Measurements from ENCODE around the gene GAPDH. TPM values are rescaled to one million over a fixed set of nuclear protein-coding genes. Genes with fewer than 3 reads are reported as not detected.
"Not testable (repeated sequence)": the region's sequence is repeated elsewhere in the genome, so short reads cannot be mapped to it uniquely, and the experiment has no call there.

GAPDH gene
- total RNA-seq, 2 donors from 2014 or later, result 5,900 to 8,209 TPM

- H3K27ac Mint-ChIP-seq, result peak overlapping the region; percentile 93 to 100
- DNase-seq (ENCODE audit: low spot score in 2 of 2) (no peak), ATAC-seq (no peak)
- H3K9me3 Mint-ChIP-seq, result no peaks in the 10 kb centered on the region
- H3K36me3 Mint-ChIP-seq, result peaks cover 33 to 63% of the 10 kb centered on the region in 2 donors
These were observed 32.9 kb downstream of the GAPDH start for GRCh38 chr12:6567112-6567670.

GRCh38 chr12:6569312-6569711, 35.0 kb downstream of the GAPDH start:
- H3K36me3 Mint-ChIP-seq, result peaks cover 34 to 60% of the 10 kb centered on the region in 2 donors
- H3K27ac Mint-ChIP-seq, result peak overlapping the region in 1 of 2 donors; percentile 93
- DNase-seq (ENCODE audit: low spot score in 2 of 2), result no peak
- no peaks in the 10 kb centered on the region for H3K9me3 Mint-ChIP-seq
- no peak for ATAC-seq

GRCh38 chr12:6569786-6570185, 35.5 kb downstream of the GAPDH start:
- DNase-seq (ENCODE audit: low spot score in 2 of 2) (no peak), ATAC-seq (no peak)
- H3K36me3 Mint-ChIP-seq, result peaks cover 34 to 56% of the 10 kb centered on the region in 2 donors
- H3K9me3 Mint-ChIP-seq, result no peaks in the 10 kb centered on the region
- H3K27ac Mint-ChIP-seq, result peak overlapping the region in 1 of 2 donors; percentile 93

- DNase-seq (ENCODE audit: low spot score in 2 of 2), result peak in 1 of 2 donors; percentile 60
- Mint-ChIP-seq H3K9me3 (no peaks in the 10 kb centered on the region), H3K27ac (peak overlapping the region; percentile 33 to 56), H3K36me3 (peaks cover 35 to 51% of the 10 kb centered on the region in 2 donors)
- no peak for ATAC-seq
These were observed 36.1 kb downstream of the GAPDH start for GRCh38 chr12:6570264-6570887.

GRCh38 chr12:6573001-6573400, 38.7 kb downstream of the GAPDH start:
- Mint-ChIP-seq H3K9me3 (no peaks in the 10 kb centered on the region), H3K27ac (peak overlapping the region in 1 of 2 donors; percentile 7), H3K36me3 (peaks cover 27 to 39% of the 10 kb centered on the region in 2 donors)
- DNase-seq (ENCODE audit: low spot score in 2 of 2) (no peak), ATAC-seq (no peak)

- peak; percentile 83 to 89 for ATAC-seq
- Mint-ChIP-seq H3K36me3 (peaks cover 28 to 36% of the 10 kb centered on the region in 2 donors), H3K27ac (peak overlapping the region; percentile 47 to 88), H3K9me3 (no peaks in the 10 kb centered on the region)
- peak in 1 of 2 donors; percentile 33 for DNase-seq (ENCODE audit: low spot score in 2 of 2)
These were observed 40.4 kb downstream of the GAPDH start for GRCh38 chr12:6574576-6575295.

- Mint-ChIP-seq H3K36me3 (peaks cover 28 to 30% of the 10 kb centered on the region in 2 donors), H3K27ac (peak overlapping the region; percentile 47 to 77), H3K9me3 (no peaks in the 10 kb centered on the region)
- no peak for ATAC-seq
- DNase-seq (ENCODE audit: low spot score in 2 of 2), result no peak
These were observed 41.3 kb downstream of the GAPDH start for GRCh38 chr12:6575648-6576047.

- peak overlapping the region in 1 of 2 donors; percentile 14 for H3K27ac Mint-ChIP-seq
- peaks cover 19 to 33% of the 10 kb centered on the region in 2 donors for H3K36me3 Mint-ChIP-seq
- no peaks in the 10 kb centered on the region for H3K9me3 Mint-ChIP-seq
- no peak for DNase-seq (ENCODE audit: low spot score in 2 of 2)
- peak in 1 of 2 donors; percentile 26 for ATAC-seq
These were observed 47.9 kb downstream of the GAPDH start for GRCh38 chr12:6582196-6582595.

GRCh38 chr12:6582959-6583358, 48.6 kb downstream of the GAPDH start:
- no peaks in the 10 kb centered on the region for H3K9me3 Mint-ChIP-seq
- ATAC-seq (no peak), DNase-seq (ENCODE audit: low spot score in 2 of 2) (no peak)
- peak overlapping the region in 1 of 2 donors; percentile 63 for H3K27ac Mint-ChIP-seq
- peaks cover 20 to 34% of the 10 kb centered on the region in 2 donors for H3K36me3 Mint-ChIP-seq

GRCh38 chr12:6584293-6584692, 50.0 kb downstream of the GAPDH start:
- H3K36me3 Mint-ChIP-seq, result peaks cover 21 to 29% of the 10 kb centered on the region in 2 donors
- DNase-seq (ENCODE audit: low spot score in 2 of 2), result no peak
- no peak for ATAC-seq
- no peaks in the 10 kb centered on the region for H3K9me3 Mint-ChIP-seq
- H3K27ac Mint-ChIP-seq, result no peak overlapping the region

- DNase-seq (ENCODE audit: low spot score in 2 of 2); ATAC-seq; H3K9me3 Mint-ChIP-seq: not testable (repeated sequence)
- peaks cover 26 to 28% of the 10 kb centered on the region in 2 donors for H3K36me3 Mint-ChIP-seq
- peak overlapping the region; percentile 26 to 68 for H3K27ac Mint-ChIP-seq
These were observed 52.3 kb downstream of the GAPDH start for GRCh38 chr12:6586569-6586968.

Other genes starting within 250 kb of the GAPDH start
- gene PLEKHG6, start 223.8 kb upstream of the GAPDH start, total RNA-seq, result not detected
- gene TNFRSF1A, start 192.4 kb upstream of the GAPDH start, total RNA-seq, result 10 to 100 TPM; 49.3 to 62.6 TPM
- gene SCNN1A, start 159.0 kb upstream of the GAPDH start, total RNA-seq, result 1 to 10 TPM; 1.1 to 2.8 TPM
- 1 to 10 TPM; 2.0 to 3.1 TPM for gene LTBR, start 150.4 kb upstream of the GAPDH start, total RNA-seq
- 100 to 1,000 TPM in 1 of 2 donors, 10 to 100 TPM in 1; 77.9 to 162 TPM for gene CD27, start 89.6 kb upstream of the GAPDH start, total RNA-seq
- gene TAPBPL, start 82.5 kb upstream of the GAPDH start, total RNA-seq, result 10 to 100 TPM; 31.4 to 33.7 TPM
- gene VAMP1, start 63.8 kb upstream of the GAPDH start, total RNA-seq, result 100 to 1,000 TPM in 1 of 2 donors, 10 to 100 TPM in 1; 47.6 to 151 TPM
- 100 to 1,000 TPM; 305 to 440 TPM for gene MRPL51, start 41.3 kb upstream of the GAPDH start, total RNA-seq
- gene NCAPD2, start 40.4 kb upstream of the GAPDH start, total RNA-seq, result 100 to 1,000 TPM; 208 to 276 TPM
- gene IFFO1, start 21.5 kb downstream of the GAPDH start, total RNA-seq, result 10 to 100 TPM; 10.3 to 16.4 TPM
- 10 to 100 TPM; 78.8 to 79.8 TPM for gene NOP2, start 33.8 kb downstream of the GAPDH start, total RNA-seq
- gene CHD4, start 72.9 kb downstream of the GAPDH start, total RNA-seq, result 100 to 1,000 TPM; 288 to 307 TPM
- gene LPAR5, start 101.4 kb downstream of the GAPDH start, total RNA-seq, result 1 to 10 TPM; 2.8 to 5.1 TPM
- 1 to 10 TPM; 2.1 to 2.8 TPM for gene ACRBP, start 112.9 kb downstream of the GAPDH start, total RNA-seq
- gene ING4, start 128.6 kb downstream of the GAPDH start, total RNA-seq, result 10 to 100 TPM; 18.1 to 24.3 TPM
- 10 to 100 TPM; 77.1 to 92.6 TPM for gene ZNF384, start 154.9 kb downstream of the GAPDH start, total RNA-seq
- gene PIANP, start 166.3 kb downstream of the GAPDH start, total RNA-seq, result 1 to 10 TPM in 1 of 2 donors, not detected in 1; 1.3 TPM
- 10 to 100 TPM; 34.2 to 42.9 TPM for gene COPS7A, start 189.5 kb downstream of the GAPDH start, total RNA-seq
- 100 to 1,000 TPM; 149 to 275 TPM for gene MLF2, start 218.6 kb downstream of the GAPDH start, total RNA-seq
- gene PTMS, start 231.8 kb downstream of the GAPDH start, total RNA-seq, result 100 to 1,000 TPM in 1 of 2 donors, 10 to 100 TPM in 1; 76.0 to 163 TPM
- 100 to 1,000 TPM in 1 of 2 donors, 10 to 100 TPM in 1; 71.3 to 117 TPM for gene LAG3, start 238.0 kb downstream of the GAPDH start, total RNA-seq